ENCODE measurements around the gene PELI2.
"Not testable (repeated sequence)": the region's sequence is repeated elsewhere in the genome, so short reads cannot be mapped to it uniquely, and the experiment has no call there.

Gene PELI2

GRCh38 chr14:56160088-56160487 is 41.9 kb downstream of the PELI2 start:
- DNase-seq, result peak; percentile 42
- in situ Hi-C loops (cut with MboI; ENCODE audit: low pct_unique_long_range_greater_than_20kb, low sequenced_read_pairs), result no loop called here

GRCh38 chr14:56161658-56162057 is 43.4 kb downstream of the PELI2 start:
- in situ Hi-C loops (cut with MboI; ENCODE audit: low pct_unique_long_range_greater_than_20kb, low sequenced_read_pairs), result no loop called here
- no peak for DNase-seq

GRCh38 chr14:56162476-56162875 is 44.3 kb downstream of the PELI2 start:
- in situ Hi-C loops (cut with MboI; ENCODE audit: low pct_unique_long_range_greater_than_20kb, low sequenced_read_pairs), result no loop called here
- no peak for DNase-seq

- DNase-seq; in situ Hi-C loops (cut with MboI; ENCODE audit: low pct_unique_long_range_greater_than_20kb, low sequenced_read_pairs): not testable (repeated sequence)
Measured at GRCh38 chr14:56166579-56166978, 48.4 kb downstream of the PELI2 start.

- in situ Hi-C loops (cut with MboI; ENCODE audit: low pct_unique_long_range_greater_than_20kb, low sequenced_read_pairs), result no loop called here
Measured at GRCh38 chr14:56168007-56168616, 49.9 kb downstream of the PELI2 start.

GRCh38 chr14:56170028-56170427 is 51.8 kb downstream of the PELI2 start:
- in situ Hi-C loops (cut with MboI; ENCODE audit: low pct_unique_long_range_greater_than_20kb, low sequenced_read_pairs), result no loop called here
- no peak for DNase-seq

More at GRCh38 chr14:56168007-56168616, 49.9 kb downstream of the PELI2 start:
- DNase-seq, result no peak

- no peak for DNase-seq
- in situ Hi-C loops (cut with MboI; ENCODE audit: low pct_unique_long_range_greater_than_20kb, low sequenced_read_pairs), result no loop called here
Measured at GRCh38 chr14:56170877-56171422, 52.7 kb downstream of the PELI2 start.

- in situ Hi-C loops (cut with MboI; ENCODE audit: low pct_unique_long_range_greater_than_20kb, low sequenced_read_pairs), result no loop called here
Measured at GRCh38 chr14:56172074-56172473, 53.9 kb downstream of the PELI2 start.

GRCh38 chr14:56172571-56172971 is 54.4 kb downstream of the PELI2 start:
- peak; percentile 36 for DNase-seq
- in situ Hi-C loops (cut with MboI; ENCODE audit: low pct_unique_long_range_greater_than_20kb, low sequenced_read_pairs), result no loop called here

More at GRCh38 chr14:56172074-56172473, 53.9 kb downstream of the PELI2 start:
- no peak for DNase-seq

- peak; percentile 79 for DNase-seq
- in situ Hi-C loops (cut with MboI; ENCODE audit: low pct_unique_long_range_greater_than_20kb, low sequenced_read_pairs), result no loop called here
Measured at GRCh38 chr14:56173365-56173922, 55.2 kb downstream of the PELI2 start.

- no peak for DNase-seq
- in situ Hi-C loops (cut with MboI; ENCODE audit: low pct_unique_long_range_greater_than_20kb, low sequenced_read_pairs), result no loop called here
Measured at GRCh38 chr14:56175773-56176172, 57.6 kb downstream of the PELI2 start.

GRCh38 chr14:56176530-56176929 is 58.3 kb downstream of the PELI2 start:
- in situ Hi-C loops (cut with MboI; ENCODE audit: low pct_unique_long_range_greater_than_20kb, low sequenced_read_pairs), result no loop called here
- no peak for DNase-seq

- DNase-seq, result no peak
- in situ Hi-C loops (cut with MboI; ENCODE audit: low pct_unique_long_range_greater_than_20kb, low sequenced_read_pairs), result no loop called here
Measured at GRCh38 chr14:56177036-56177435, 58.8 kb downstream of the PELI2 start.

GRCh38 chr14:56180754-56181542 is 62.7 kb downstream of the PELI2 start:
- in situ Hi-C loops (cut with MboI; ENCODE audit: low pct_unique_long_range_greater_than_20kb, low sequenced_read_pairs), result no loop called here
- no peak for DNase-seq

- no peak for DNase-seq
- in situ Hi-C loops (cut with MboI; ENCODE audit: low pct_unique_long_range_greater_than_20kb, low sequenced_read_pairs), result no loop called here
Measured at GRCh38 chr14:56181681-56182085, 63.5 kb downstream of the PELI2 start.

GRCh38 chr14:56182410-56182809 is 64.2 kb downstream of the PELI2 start:
- in situ Hi-C loops (cut with MboI; ENCODE audit: low pct_unique_long_range_greater_than_20kb, low sequenced_read_pairs), result no loop called here
- no peak for DNase-seq

- DNase-seq, result no peak
- in situ Hi-C loops (cut with MboI; ENCODE audit: low pct_unique_long_range_greater_than_20kb, low sequenced_read_pairs), result no loop called here
Measured at GRCh38 chr14:56183631-56184157, 65.5 kb downstream of the PELI2 start.

- in situ Hi-C loops (cut with MboI; ENCODE audit: low pct_unique_long_range_greater_than_20kb, low sequenced_read_pairs), result no loop called here
- no peak for DNase-seq
Measured at GRCh38 chr14:56185992-56186391, 67.8 kb downstream of the PELI2 start.

GRCh38 chr14:56187736-56188135 is 69.5 kb downstream of the PELI2 start:
- no peak for DNase-seq
- in situ Hi-C loops (cut with MboI; ENCODE audit: low pct_unique_long_range_greater_than_20kb, low sequenced_read_pairs), result no loop called here

GRCh38 chr14:56189307-56189706 is 71.1 kb downstream of the PELI2 start:
- in situ Hi-C loops (cut with MboI; ENCODE audit: low pct_unique_long_range_greater_than_20kb, low sequenced_read_pairs), result no loop called here
- no peak for DNase-seq

Measured in KBM-7 (cell line).